ENCODE results near the gene GRM7.

Gene GRM7

DNA sequence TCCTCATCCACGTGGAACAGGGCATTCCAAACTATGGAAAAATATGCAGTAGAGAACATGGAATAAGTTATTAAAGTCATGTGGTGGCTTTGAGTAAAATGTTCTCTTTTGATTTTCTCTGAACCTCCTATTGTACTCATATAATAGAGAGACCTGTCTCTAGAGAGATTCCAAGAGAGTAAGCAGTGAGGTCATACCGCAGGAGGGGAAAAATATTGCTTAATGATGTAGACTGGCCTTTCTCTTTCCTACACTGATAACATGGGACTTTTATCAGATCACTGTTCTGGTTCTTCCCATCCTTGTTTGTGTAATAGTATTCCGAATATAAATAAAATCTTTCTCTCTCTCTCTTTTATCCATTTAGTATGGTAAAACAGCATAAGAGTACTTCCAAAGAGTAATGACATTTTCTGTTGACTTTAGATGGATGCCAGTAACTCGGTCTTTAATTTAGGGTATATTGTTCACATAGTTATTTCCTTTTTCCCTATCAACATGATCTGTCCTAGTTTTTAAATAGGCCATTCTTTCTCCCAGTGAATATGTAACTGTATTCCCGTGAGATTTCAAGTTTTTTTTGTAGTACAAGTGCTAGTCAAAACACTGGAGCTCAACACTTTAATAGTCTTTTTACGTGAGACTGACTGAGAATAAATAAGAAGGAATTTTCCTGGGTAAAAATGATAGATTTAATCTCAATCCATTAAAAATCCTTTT, 826.7 kb downstream of the GRM7 start:
- no peaks in the 10 kb centered on the region for H3K9me3 ChIP-seq (replicated peaks; ENCODE audit: insufficient read depth, low read length)
- H4K20me1 ChIP-seq (ENCODE audit: insufficient read depth, low read length), result no peaks in the 10 kb centered on the region
- H3K79me2 ChIP-seq (ENCODE audit: low read length), result no peaks in the 10 kb centered on the region
- no peak for DNase-seq
- no peak overlapping the region for H3K9ac ChIP-seq (ENCODE audit: low read length)
- no peaks in the 10 kb centered on the region for H3K36me3 ChIP-seq (replicated peaks; ENCODE audit: insufficient read depth, low read length)
- no peaks in the 10 kb centered on the region for H3F3A ChIP-seq (ENCODE audit: insufficient read depth, low read length)
- no peak overlapping the region for H3K4me3 ChIP-seq (ENCODE audit: low read length)
- no peaks in the 10 kb centered on the region for H3K27me3 ChIP-seq (replicated peaks; ENCODE audit: insufficient read depth, low read length)
- TF ChIP-seq EZH2phosphoT487 (IDR thresholded peaks at IDR 0.05; ENCODE audit: low read length) (no peak), EZH2 (optimal IDR thresholded peaks at IDR 0.05; ENCODE audit: low read depth, low read length) (no peak)
- TF ChIP-seq, protein P1, sequence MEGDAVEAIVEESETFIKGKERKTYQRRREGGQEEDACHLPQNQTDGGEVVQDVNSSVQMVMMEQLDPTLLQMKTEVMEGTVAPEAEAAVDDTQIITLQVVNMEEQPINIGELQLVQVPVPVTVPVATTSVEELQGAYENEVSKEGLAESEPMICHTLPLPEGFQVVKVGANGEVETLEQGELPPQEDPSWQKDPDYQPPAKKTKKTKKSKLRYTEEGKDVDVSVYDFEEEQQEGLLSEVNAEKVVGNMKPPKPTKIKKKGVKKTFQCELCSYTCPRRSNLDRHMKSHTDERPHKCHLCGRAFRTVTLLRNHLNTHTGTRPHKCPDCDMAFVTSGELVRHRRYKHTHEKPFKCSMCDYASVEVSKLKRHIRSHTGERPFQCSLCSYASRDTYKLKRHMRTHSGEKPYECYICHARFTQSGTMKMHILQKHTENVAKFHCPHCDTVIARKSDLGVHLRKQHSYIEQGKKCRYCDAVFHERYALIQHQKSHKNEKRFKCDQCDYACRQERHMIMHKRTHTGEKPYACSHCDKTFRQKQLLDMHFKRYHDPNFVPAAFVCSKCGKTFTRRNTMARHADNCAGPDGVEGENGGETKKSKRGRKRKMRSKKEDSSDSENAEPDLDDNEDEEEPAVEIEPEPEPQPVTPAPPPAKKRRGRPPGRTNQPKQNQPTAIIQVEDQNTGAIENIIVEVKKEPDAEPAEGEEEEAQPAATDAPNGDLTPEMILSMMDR (IDR thresholded peaks at IDR 0.05; ENCODE audit: low read length), result no peak
- no peaks in the 10 kb centered on the region for H3K4me1 ChIP-seq (ENCODE audit: low read length)
- no peak overlapping the region for H2AFZ ChIP-seq (ENCODE audit: low read length)
- H3K4me2 ChIP-seq (ENCODE audit: low read depth, low read length), result no peak overlapping the region
- H3K27ac ChIP-seq (ENCODE audit: low read length), result no peak overlapping the region
- H3K9me2 ChIP-seq (replicated peaks; ENCODE audit: insufficient read depth, low read length), result no peaks in the 10 kb centered on the region

DNA sequence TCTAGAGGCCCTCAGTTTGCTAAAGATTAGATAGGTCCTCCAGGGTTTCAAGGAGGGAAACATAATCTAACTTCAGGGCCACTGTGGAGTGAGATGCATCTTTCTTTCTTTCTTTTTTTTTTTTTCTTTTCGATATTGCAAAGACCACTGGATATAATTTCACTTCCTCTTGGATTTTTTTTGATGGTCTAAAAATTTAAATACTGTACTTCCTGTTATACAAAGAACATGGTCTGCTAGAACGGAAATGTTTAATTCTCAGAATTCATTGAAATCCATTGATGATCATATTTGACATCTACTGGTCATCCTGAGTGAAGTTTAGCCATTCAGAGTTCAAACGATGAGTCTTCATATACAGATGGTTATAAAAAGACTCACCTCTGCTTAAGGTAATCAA, 832.0 kb downstream of the GRM7 start:
- no peak for DNase-seq
- Histone ChIP-seq H2AFZ (ENCODE audit: low read length) (no peak overlapping the region), H3K4me3 (ENCODE audit: low read length) (no peak overlapping the region), H3K27me3 (replicated peaks; ENCODE audit: insufficient read depth, low read length) (no peaks in the 10 kb centered on the region), H3K4me2 (ENCODE audit: low read depth, low read length) (no peak overlapping the region), H3K36me3 (replicated peaks; ENCODE audit: insufficient read depth, low read length) (no peaks in the 10 kb centered on the region), H3K4me1 (ENCODE audit: low read length) (no peaks in the 10 kb centered on the region), H4K20me1 (ENCODE audit: insufficient read depth, low read length) (no peaks in the 10 kb centered on the region), H3K9ac (ENCODE audit: low read length) (no peak overlapping the region), H3K79me2 (ENCODE audit: low read length) (no peaks in the 10 kb centered on the region), H3K27ac (ENCODE audit: low read length) (no peak overlapping the region), H3F3A (ENCODE audit: insufficient read depth, low read length) (no peaks in the 10 kb centered on the region), H3K9me2 (replicated peaks; ENCODE audit: insufficient read depth, low read length) (no peaks in the 10 kb centered on the region), H3K9me3 (replicated peaks; ENCODE audit: insufficient read depth, low read length) (no peaks in the 10 kb centered on the region)
- TF ChIP-seq EZH2 (optimal IDR thresholded peaks at IDR 0.05; ENCODE audit: low read depth, low read length) (no peak), EZH2phosphoT487 (IDR thresholded peaks at IDR 0.05; ENCODE audit: low read length) (no peak)
- TF ChIP-seq, protein P1 (IDR thresholded peaks at IDR 0.05; ENCODE audit: low read length), result no peak

DNA sequence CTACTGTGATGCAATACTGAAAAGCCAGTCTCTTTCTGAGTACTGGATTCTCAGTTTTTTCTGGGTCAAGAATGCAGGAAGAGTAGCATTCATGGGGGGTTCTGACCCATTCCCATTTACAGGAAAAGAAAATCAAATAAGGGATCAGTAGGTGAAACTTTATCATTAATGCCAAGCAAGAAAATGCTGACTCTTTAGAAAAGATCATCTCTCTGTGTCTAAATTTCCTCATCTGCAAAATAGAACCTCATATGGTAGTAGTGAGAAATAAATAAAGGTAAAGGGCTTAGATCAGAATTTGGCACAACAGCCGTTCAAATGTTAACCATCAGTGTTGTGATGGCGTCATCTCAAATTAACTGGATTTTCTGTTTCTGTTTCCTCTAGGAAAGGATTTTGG, 833.1 kb downstream of the GRM7 start:
- H3K27me3 ChIP-seq (replicated peaks; ENCODE audit: insufficient read depth, low read length), result no peaks in the 10 kb centered on the region
- no peaks in the 10 kb centered on the region for H3K9me2 ChIP-seq (replicated peaks; ENCODE audit: insufficient read depth, low read length)
- no peak for TF ChIP-seq EZH2phosphoT487 (IDR thresholded peaks at IDR 0.05; ENCODE audit: low read length)
- TF ChIP-seq EZH2 (optimal IDR thresholded peaks at IDR 0.05; ENCODE audit: low read depth, low read length), result no peak
- TF ChIP-seq, protein P1 (IDR thresholded peaks at IDR 0.05; ENCODE audit: low read length), result no peak
- no peak overlapping the region for H3K27ac ChIP-seq (ENCODE audit: low read length)
- no peaks in the 10 kb centered on the region for H3F3A ChIP-seq (ENCODE audit: insufficient read depth, low read length)
- no peak overlapping the region for H3K4me3 ChIP-seq (ENCODE audit: low read length)
- no peaks in the 10 kb centered on the region for H3K36me3 ChIP-seq (replicated peaks; ENCODE audit: insufficient read depth, low read length)
- no peaks in the 10 kb centered on the region for H3K79me2 ChIP-seq (ENCODE audit: low read length)
- DNase-seq, result no peak
- H3K4me2 ChIP-seq (ENCODE audit: low read depth, low read length), result no peak overlapping the region
- H2AFZ ChIP-seq (ENCODE audit: low read length), result no peak overlapping the region
- H4K20me1 ChIP-seq (ENCODE audit: insufficient read depth, low read length), result no peaks in the 10 kb centered on the region
- H3K4me1 ChIP-seq (ENCODE audit: low read length), result no peaks in the 10 kb centered on the region
- H3K9ac ChIP-seq (ENCODE audit: low read length), result no peak overlapping the region
- H3K9me3 ChIP-seq (replicated peaks; ENCODE audit: insufficient read depth, low read length), result no peaks in the 10 kb centered on the region
